Measurements from ENCODE around the gene BNIP3. TPM values are rescaled to one million over a fixed set of nuclear protein-coding genes. Genes with fewer than 3 reads are reported as not detected.

Gene BNIP3
- total RNA-seq, 1 donor from 2014 or later: 29.9 TPM

- H3K4me3 Mint-ChIP-seq (ENCODE audit: unreplicated experiment): no peak overlapping the region
- H3K36me3 Mint-ChIP-seq (ENCODE audit: low read depth, unreplicated experiment): no peaks in the 10 kb centered on the region
- TF ChIP-seq CTCF (IDR thresholded peaks at IDR 0.05; ENCODE audit: unreplicated experiment): no peak
- H3K9me3 Mint-ChIP-seq (ENCODE audit: unreplicated experiment): no peaks in the 10 kb centered on the region
- no peak for DNase-seq (ENCODE audit: low spot score)
- no peak overlapping the region for H3K27ac Mint-ChIP-seq (ENCODE audit: unreplicated experiment)
- peaks cover 16% of the 10 kb centered on the region for H3K4me1 Mint-ChIP-seq (ENCODE audit: unreplicated experiment)
- peaks cover 6% of the 10 kb centered on the region for H3K27me3 Mint-ChIP-seq (ENCODE audit: unreplicated experiment)
Observed at GRCh38 chr10:132005147-132005546, 23.4 kb upstream of the BNIP3 start.

- no peak for TF ChIP-seq CTCF (IDR thresholded peaks at IDR 0.05; ENCODE audit: unreplicated experiment)
- no peaks in the 10 kb centered on the region for H3K36me3 Mint-ChIP-seq (ENCODE audit: low read depth, unreplicated experiment)
- peaks cover 4% of the 10 kb centered on the region for H3K27me3 Mint-ChIP-seq (ENCODE audit: unreplicated experiment)
- H3K4me1 Mint-ChIP-seq (ENCODE audit: unreplicated experiment): peaks cover 11% of the 10 kb centered on the region
- H3K9me3 Mint-ChIP-seq (ENCODE audit: unreplicated experiment): no peaks in the 10 kb centered on the region
- no peak for DNase-seq (ENCODE audit: low spot score)
- H3K4me3 Mint-ChIP-seq (ENCODE audit: unreplicated experiment): no peak overlapping the region
- no peak overlapping the region for H3K27ac Mint-ChIP-seq (ENCODE audit: unreplicated experiment)
Observed at GRCh38 chr10:132004052-132004451, 22.3 kb upstream of the BNIP3 start.

- H3K36me3 Mint-ChIP-seq (ENCODE audit: low read depth, unreplicated experiment): no peaks in the 10 kb centered on the region
- no peak for TF ChIP-seq CTCF (IDR thresholded peaks at IDR 0.05; ENCODE audit: unreplicated experiment)
- no peaks in the 10 kb centered on the region for H3K9me3 Mint-ChIP-seq (ENCODE audit: unreplicated experiment)
- no peak for DNase-seq (ENCODE audit: low spot score)
- peaks cover 11% of the 10 kb centered on the region for H3K4me1 Mint-ChIP-seq (ENCODE audit: unreplicated experiment)
- H3K4me3 Mint-ChIP-seq (ENCODE audit: unreplicated experiment): no peak overlapping the region
- H3K27ac Mint-ChIP-seq (ENCODE audit: unreplicated experiment): no peak overlapping the region
- H3K27me3 Mint-ChIP-seq (ENCODE audit: unreplicated experiment): peaks cover 7% of the 10 kb centered on the region
Observed at GRCh38 chr10:132003282-132003924, 21.7 kb upstream of the BNIP3 start.

- no peaks in the 10 kb centered on the region for H3K36me3 Mint-ChIP-seq (ENCODE audit: low read depth, unreplicated experiment)
- peaks cover 20% of the 10 kb centered on the region for H3K4me1 Mint-ChIP-seq (ENCODE audit: unreplicated experiment)
- H3K27me3 Mint-ChIP-seq (ENCODE audit: unreplicated experiment): peaks cover 8% of the 10 kb centered on the region
- no peaks in the 10 kb centered on the region for H3K9me3 Mint-ChIP-seq (ENCODE audit: unreplicated experiment)
- no peak for DNase-seq (ENCODE audit: low spot score)
- no peak overlapping the region for H3K4me3 Mint-ChIP-seq (ENCODE audit: unreplicated experiment)
- H3K27ac Mint-ChIP-seq (ENCODE audit: unreplicated experiment): no peak overlapping the region
- no peak for TF ChIP-seq CTCF (IDR thresholded peaks at IDR 0.05; ENCODE audit: unreplicated experiment)
Observed at GRCh38 chr10:132002004-132002403, 20.3 kb upstream of the BNIP3 start.

- Mint-ChIP-seq H3K4me3 (ENCODE audit: unreplicated experiment) (no peak overlapping the region), H3K36me3 (ENCODE audit: low read depth, unreplicated experiment) (no peaks in the 10 kb centered on the region), H3K9me3 (ENCODE audit: unreplicated experiment) (no peaks in the 10 kb centered on the region), H3K4me1 (ENCODE audit: unreplicated experiment) (peaks cover 22% of the 10 kb centered on the region), H3K27ac (ENCODE audit: unreplicated experiment) (no peak overlapping the region), H3K27me3 (ENCODE audit: unreplicated experiment) (peaks cover 8% of the 10 kb centered on the region)
- no peak for DNase-seq (ENCODE audit: low spot score)
- TF ChIP-seq CTCF (IDR thresholded peaks at IDR 0.05; ENCODE audit: unreplicated experiment): no peak
Observed at GRCh38 chr10:132001238-132001972, 19.7 kb upstream of the BNIP3 start.
